ENCODE data around the gene SIK3. TPM values are rescaled to one million over a fixed set of nuclear protein-coding genes. Genes with fewer than 3 reads are reported as not detected.
"Not testable (repeated sequence)": the region's sequence is repeated elsewhere in the genome, so short reads cannot be mapped to it uniquely, and the experiment has no call there.

Gene SIK3
- total RNA-seq: 100 to 1,000 TPM in 1 of 2 donors, 10 to 100 TPM in 1; 88.7 to 111 TPM

GRCh38 chr11:117098269-117099232, at the start of gene SIK3:
Gene SIK3 (minus strand): TSS chr11:117098428. CDS start chr11:117098415, 13 bp downstream.
- Mint-ChIP-seq H3K9me3 (no peaks in the 10 kb centered on the region), H3K4me1 (ENCODE audit: low read depth in 2 of 2) (peaks cover 56 to 65% of the 10 kb centered on the region in 2 donors), H3K27me3 (no peaks in the 10 kb centered on the region), H3K4me3 (peak within 1 kb of the TSS; percentile 98), H3K36me3 (peaks cover 15% of the 10 kb centered on the region), H3K27ac (peak within 1 kb of the TSS; percentile 89 to 91)
- DNase-seq (ENCODE audit: low spot score) (peak; percentile 95), ATAC-seq (peak; percentile 92 to 94)

- Mint-ChIP-seq H3K4me1 (ENCODE audit: low read depth in 2 of 2) (peaks cover 27 to 33% of the 10 kb centered on the region in 2 donors), H3K27ac (peak overlapping the region; percentile 90 to 93), H3K4me3 (peak overlapping the region; percentile 100), H3K36me3 (peaks cover 16% of the 10 kb centered on the region), H3K27me3 (peaks cover 0 to 1% of the 10 kb centered on the region in 2 donors), H3K9me3 (no peaks in the 10 kb centered on the region)
- ATAC-seq: no peak
- no peak for DNase-seq (ENCODE audit: low spot score)
Measured at GRCh38 chr11:117146521-117146920, 48.3 kb upstream of the SIK3 start.

GRCh38 chr11:117145393-117145761, 47.1 kb upstream of the SIK3 start:
- H3K4me3 Mint-ChIP-seq: peak overlapping the region; percentile 100
- peak overlapping the region; percentile 90 to 93 for H3K27ac Mint-ChIP-seq
- H3K27me3 Mint-ChIP-seq: peaks cover 4 to 6% of the 10 kb centered on the region in 2 donors
- H3K9me3 Mint-ChIP-seq: no peaks in the 10 kb centered on the region
- DNase-seq (ENCODE audit: low spot score) (no peak), ATAC-seq (no peak)
- H3K4me1 Mint-ChIP-seq (ENCODE audit: low read depth in 2 of 2): peaks cover 27 to 30% of the 10 kb centered on the region in 2 donors
- peaks cover 16% of the 10 kb centered on the region for H3K36me3 Mint-ChIP-seq

- Mint-ChIP-seq H3K27ac (peak overlapping the region; percentile 90 to 93), H3K9me3 (no peaks in the 10 kb centered on the region), H3K36me3 (peaks cover 16% of the 10 kb centered on the region), H3K4me3 (peak overlapping the region; percentile 100), H3K27me3 (peaks cover 10 to 13% of the 10 kb centered on the region in 2 donors), H3K4me1 (ENCODE audit: low read depth in 2 of 2) (peaks cover 27 to 30% of the 10 kb centered on the region in 2 donors)
- ATAC-seq (peak; percentile 76 to 78), DNase-seq (ENCODE audit: low spot score) (no peak)
Measured at GRCh38 chr11:117144477-117145392, 46.5 kb upstream of the SIK3 start.

- Mint-ChIP-seq H3K4me3 (peak within 1 kb of the TSS; percentile 100), H3K4me1 (ENCODE audit: low read depth in 2 of 2) (peaks cover 27 to 30% of the 10 kb centered on the region in 2 donors), H3K27me3 (peaks cover 12 to 18% of the 10 kb centered on the region in 2 donors), H3K27ac (peak within 1 kb of the TSS; percentile 90 to 93), H3K9me3 (no peaks in the 10 kb centered on the region), H3K36me3 (peaks cover 16% of the 10 kb centered on the region)
- peak; percentile 96 for DNase-seq (ENCODE audit: low spot score)
- peak; percentile 99 for ATAC-seq
Measured at GRCh38 chr11:117143871-117144476, 45.7 kb upstream of the SIK3 start, which contains the start of gene PAFAH1B2. Gene PAFAH1B2 (plus strand): TSS chr11:117144287. CDS start chr11:117152448, 8,161 bp downstream.

- peak in 1 of 2 donors; percentile 50 for ATAC-seq
- Mint-ChIP-seq H3K4me1 (ENCODE audit: low read depth in 2 of 2) (peaks cover 27 to 30% of the 10 kb centered on the region in 2 donors), H3K36me3 (peaks cover 16% of the 10 kb centered on the region), H3K27ac (peak overlapping the region; percentile 75 to 93), H3K9me3 (no peaks in the 10 kb centered on the region), H3K4me3 (peak overlapping the region; percentile 89), H3K27me3 (peaks cover 12 to 18% of the 10 kb centered on the region in 2 donors)
- no peak for DNase-seq (ENCODE audit: low spot score)
Measured at GRCh38 chr11:117143390-117143789, 45.2 kb upstream of the SIK3 start.

- H3K4me1 Mint-ChIP-seq (ENCODE audit: low read depth in 2 of 2); H3K36me3 Mint-ChIP-seq; H3K9me3 Mint-ChIP-seq; H3K27ac Mint-ChIP-seq; ATAC-seq; DNase-seq (ENCODE audit: low spot score); H3K4me3 Mint-ChIP-seq: not testable (repeated sequence)
- H3K27me3 Mint-ChIP-seq: peaks cover 14 to 18% of the 10 kb centered on the region in 2 donors
Measured at GRCh38 chr11:117137223-117138086, 39.2 kb upstream of the SIK3 start.

GRCh38 chr11:117134979-117135378, 36.8 kb upstream of the SIK3 start:
- not testable (repeated sequence) for H3K27me3 Mint-ChIP-seq; H3K36me3 Mint-ChIP-seq; ATAC-seq; DNase-seq (ENCODE audit: low spot score); H3K4me1 Mint-ChIP-seq (ENCODE audit: low read depth in 2 of 2); H3K4me3 Mint-ChIP-seq; H3K27ac Mint-ChIP-seq; H3K9me3 Mint-ChIP-seq

- Mint-ChIP-seq H3K36me3 (no peaks in the 10 kb centered on the region), H3K9me3 (no peaks in the 10 kb centered on the region), H3K4me3 (no peak overlapping the region), H3K27me3 (peaks cover 2 to 3% of the 10 kb centered on the region in 2 donors), H3K27ac (no peak overlapping the region), H3K4me1 (ENCODE audit: low read depth in 2 of 2) (no peaks in the 10 kb centered on the region)
- ATAC-seq (no peak), DNase-seq (ENCODE audit: low spot score) (no peak)
Measured at GRCh38 chr11:117134431-117134830, 36.2 kb upstream of the SIK3 start.

- DNase-seq (ENCODE audit: low spot score): no peak
Measured at GRCh38 chr11:117130879-117131278, 32.7 kb upstream of the SIK3 start.

GRCh38 chr11:117130396-117130795, 32.2 kb upstream of the SIK3 start:
- not testable (repeated sequence) for H3K4me3 Mint-ChIP-seq; ATAC-seq; H3K27ac Mint-ChIP-seq; H3K9me3 Mint-ChIP-seq; H3K4me1 Mint-ChIP-seq (ENCODE audit: low read depth in 2 of 2); H3K36me3 Mint-ChIP-seq; H3K27me3 Mint-ChIP-seq; DNase-seq (ENCODE audit: low spot score)

More at GRCh38 chr11:117130879-117131278, 32.7 kb upstream of the SIK3 start:
- ATAC-seq: no peak
- Mint-ChIP-seq H3K4me1 (ENCODE audit: low read depth in 2 of 2) (no peaks in the 10 kb centered on the region), H3K27ac (no peak overlapping the region), H3K9me3 (no peaks in the 10 kb centered on the region), H3K4me3 (no peak overlapping the region), H3K27me3 (peaks cover 0 to 6% of the 10 kb centered on the region in 2 donors), H3K36me3 (no peaks in the 10 kb centered on the region)

- Mint-ChIP-seq H3K27me3 (peaks cover 4 to 7% of the 10 kb centered on the region in 2 donors), H3K4me3 (no peak overlapping the region), H3K4me1 (ENCODE audit: low read depth in 2 of 2) (no peaks in the 10 kb centered on the region), H3K27ac (no peak overlapping the region), H3K9me3 (no peaks in the 10 kb centered on the region), H3K36me3 (no peaks in the 10 kb centered on the region)
- no peak for DNase-seq (ENCODE audit: low spot score)
- no peak for ATAC-seq
Measured at GRCh38 chr11:117128289-117128688, 30.1 kb upstream of the SIK3 start.

Measured in natural killer cell treated with Interleukin-12 subunit alpha and Interleukin-12 subunit beta and Interleukin-15 and Interleukin-18, amount 100 ng/mL, for 72 hours (primary cell).